Left colon (tissue), 2 donors: ENCODE data around the gene TMEM135. TPM values are rescaled to one million over a fixed set of nuclear protein-coding genes. Genes with fewer than 3 reads are reported as not detected.

ENCODE experiments used
- ATAC-seq: fragments of 200-7000 bp; cut with Tn5 transposase; one replicate; pipeline ENCODE4 v1.9.1; 2020; ENCODE audit warnings: mild to moderate bottlenecking, moderate library complexity
- DNase-seq, 2 donors: peaks; one replicate each; pipeline ENCODE4 v3.0.0-alpha.2; 2020
- intact Hi-C, 2 donors: fragments of 100-400 bp; cut with DNase I in 1 of 2; cut with micrococcal nuclease in 1 of 2; formaldehyde crosslinking; loops; one replicate each; pipeline versions ENCODE4 v1.11.2 to v1.14.0; 2022; cut with DNase I, micrococcal nuclease
- total RNA-seq, 2 donors: library from RNA; stranded (reverse); fragmentation: NEBNext Ultra II Directional; extraction: Animal tissue kit (Norgen Biotek cat#: 25700); gene quantifications; one replicate each; pipeline ENCODE4 v1.2.1, GENCODE V29; 2021
- donor health status: DM: no; HTN: no; CAD: no.
- donor health status: DM: yes; HTN: yes; CAD: no.

The TMEM135 gene
- total RNA-seq, 2 donors from 2014 or later = 37.2 to 38.8 TPM

- ATAC-seq (no peak), DNase-seq (no peak)
- intact Hi-C loops = no loop called here
Measured at GRCh38 chr11:87223816-87224215, 186.1 kb downstream of the TMEM135 start.

GRCh38 chr11:87224486-87224885 is 186.8 kb downstream of the TMEM135 start:
- intact Hi-C loops = no loop called here
- ATAC-seq (no peak), DNase-seq (no peak)

- intact Hi-C loops = no loop called here
- DNase-seq (no peak), ATAC-seq (no peak)
Measured at GRCh38 chr11:87228820-87229219, 191.1 kb downstream of the TMEM135 start.

- DNase-seq (no peak), ATAC-seq (no peak)
- intact Hi-C loops = no loop called here
Measured at GRCh38 chr11:87230995-87231394, 193.3 kb downstream of the TMEM135 start.

GRCh38 chr11:87232320-87232719 is 194.6 kb downstream of the TMEM135 start:
- DNase-seq (no peak), ATAC-seq (no peak)
- intact Hi-C loops = no loop called here

GRCh38 chr11:87235366-87235765 is 197.6 kb downstream of the TMEM135 start:
- ATAC-seq (no peak), DNase-seq (no peak)
- intact Hi-C loops = no loop called here

GRCh38 chr11:87236368-87236767 is 198.6 kb downstream of the TMEM135 start:
- ATAC-seq (no peak), DNase-seq (no peak)
- intact Hi-C loops = no loop called here

- DNase-seq = no peak
- ATAC-seq = no peak
- intact Hi-C loops = no loop called here
Measured at GRCh38 chr11:87239001-87239400, 201.3 kb downstream of the TMEM135 start.

GRCh38 chr11:87239531-87239930 is 201.8 kb downstream of the TMEM135 start:
- intact Hi-C loops = no loop called here
- no peak for ATAC-seq
- no peak for DNase-seq

- DNase-seq (no peak), ATAC-seq (no peak)
- intact Hi-C loops = no loop called here
Measured at GRCh38 chr11:87251560-87251959, 213.8 kb downstream of the TMEM135 start.

- intact Hi-C loops = no loop called here
- DNase-seq (no peak), ATAC-seq (no peak)
Measured at GRCh38 chr11:87252869-87253268, 215.1 kb downstream of the TMEM135 start.

- no peak for DNase-seq
- intact Hi-C loops = no loop called here
- no peak for ATAC-seq
Measured at GRCh38 chr11:87254562-87254961, 216.8 kb downstream of the TMEM135 start.

GRCh38 chr11:87255589-87255988 is 217.9 kb downstream of the TMEM135 start:
- intact Hi-C loops = no loop called here
- no peak for DNase-seq

GRCh38 chr11:87256694-87257340 is 219.1 kb downstream of the TMEM135 start:
- no peak for DNase-seq
- intact Hi-C loops = no loop called here

More at GRCh38 chr11:87255589-87255988, 217.9 kb downstream of the TMEM135 start:
- ATAC-seq = no peak

GRCh38 chr11:87258171-87258833 is 220.6 kb downstream of the TMEM135 start:
- no peak for ATAC-seq
- no peak for DNase-seq
- intact Hi-C loops = no loop called here

More at GRCh38 chr11:87256694-87257340, 219.1 kb downstream of the TMEM135 start:
- ATAC-seq = no peak

GRCh38 chr11:87259736-87260135 is 222.0 kb downstream of the TMEM135 start:
- DNase-seq (no peak), ATAC-seq (no peak)
- intact Hi-C loops = no loop called here

- no peak for DNase-seq
- ATAC-seq = no peak
- intact Hi-C loops = no loop called here
Measured at GRCh38 chr11:87260811-87261210, 223.1 kb downstream of the TMEM135 start.

GRCh38 chr11:87263264-87263838 is 225.6 kb downstream of the TMEM135 start:
- no peak for DNase-seq
- no peak for ATAC-seq
- intact Hi-C loops = no loop called here

GRCh38 chr11:87263979-87264378 is 226.2 kb downstream of the TMEM135 start:
- no peak for DNase-seq
- intact Hi-C loops = no loop called here
- ATAC-seq = no peak

GRCh38 chr11:87265132-87265531 is 227.4 kb downstream of the TMEM135 start:
- no peak for DNase-seq
- no peak for ATAC-seq
- intact Hi-C loops = no loop called here
